Lung (tissue), 12 donors: Measurements from ENCODE around the gene EIF4G1. TPM values are rescaled to one million over a fixed set of nuclear protein-coding genes. Genes with fewer than 3 reads are reported as not detected.

Experiments
- ATAC-seq: fragments of 200-7000 bp; cut with Tn5 transposase; one replicate; pipeline ENCODE4 v1.9.1; 2020; ENCODE audit warnings: moderate number of reproducible peaks; ENCODE audit not compliant: insufficient read depth, low FRiP score
- DNase-seq, 3 donors: peaks; one replicate each; pipeline ENCODE4 v3.0.0-alpha.2; 2013 to 2017
- H3K27ac ChIP-seq, 2 donors: one replicate each; pipeline ENCODE4 v1.5.1; 2013; ENCODE audit warnings: mild to moderate bottlenecking in 2 of 2, moderate library complexity in 2 of 2, control low read depth in 1 of 2, inconsistent platforms in 1 of 2, low read depth in 1 of 2, low read length in 1 of 2
- H3K27me3 ChIP-seq, 3 donors: one replicate each; pipeline ENCODE4 v1.5.1; 2013; ENCODE audit warnings: low read length in 2 of 3; ENCODE audit not compliant: control insufficient read depth in 3 of 3, insufficient read depth in 3 of 3
- H3K36me3 ChIP-seq, 4 donors: one replicate each; pipeline ENCODE4 v1.5.1; 2013; ENCODE audit warnings: low read length in 4 of 4, mild to moderate bottlenecking in 1 of 4, moderate library complexity in 1 of 4; ENCODE audit not compliant: control insufficient read depth in 4 of 4, insufficient read depth in 4 of 4
- H3K4me1 ChIP-seq, 5 donors: one replicate each; pipeline ENCODE4 v1.5.1; 2013; ENCODE audit warnings: low read length in 5 of 5, mild to moderate bottlenecking in 2 of 5, moderate library complexity in 1 of 5; ENCODE audit not compliant: control insufficient read depth in 5 of 5, insufficient read depth in 5 of 5
- H3K4me3 ChIP-seq: one replicate; pipeline ENCODE4 v1.5.1; 2013; ENCODE audit warnings: mild to moderate bottlenecking, control low read depth, moderate library complexity
- H3K9ac ChIP-seq, 2 donors: one replicate each; pipeline ENCODE4 v1.5.1; 2013; ENCODE audit warnings: low read length in 2 of 2, control low read depth in 1 of 2; ENCODE audit not compliant: insufficient read depth in 1 of 2
- H3K9me3 ChIP-seq, 4 donors: one replicate each; pipeline ENCODE4 v1.5.1; 2013; ENCODE audit warnings: low read length in 3 of 4, mild to moderate bottlenecking in 1 of 4, moderate library complexity in 1 of 4; ENCODE audit not compliant: control insufficient read depth in 4 of 4, insufficient read depth in 3 of 4
- CTCF ChIP-seq: IDR thresholded peaks from 2 replicates; pipeline ENCODE4 v1.5.1; 2012; ENCODE audit warnings: mild to moderate bottlenecking; ENCODE audit errors: control extremely low read depth, extremely low read depth
- WGBS, 2 donors: extraction: QIAGEN DNeasy Blood & Tissue Kit; methylation state at CpG; one replicate each; pipeline ENCODE4 v1.1.7; 2013; 5-methylcytosine and 5-hydroxymethylcytosine counted together
- polyA plus RNA-seq, 2 donors: library from polyadenylated mRNA; stranded (reverse); fragments of 200-250 nt; gene quantifications; one replicate each; pipeline ENCODE4 v1.2.1, GENCODE V29; 2013
- total RNA-seq, 2 donors: library from RNA; depleted of rRNA in 1 of 2; stranded (reverse); fragments of >200 nt in 1 of 2; gene quantifications; one replicate each; pipeline ENCODE4 v1.2.1, GENCODE V29; 2014 to 2021
- donor health status: control.
- donor health status: control.
- donor health status: Bipolar disorder and iron deficiency.
- donor health status: healthy.
- donor health status: DM: yes; HTN: yes; CAD: no.

The EIF4G1 gene
- total and polyA plus RNA-seq, 4 donors: 201 to 419 (median 226) TPM

- no peaks in the 10 kb centered on the region for H3K27me3 ChIP-seq
- DNase-seq (no peak), ATAC-seq (no peak)
- H3K36me3 ChIP-seq: peaks cover 4 to 27% (median 9%) of the 10 kb centered on the region in 4 donors
- peaks cover 3 to 30% (median 22%) of the 10 kb centered on the region in 5 donors for H3K4me1 ChIP-seq
- peak overlapping the region in 1 of 2 donors; percentile 19 for H3K9ac ChIP-seq
- no peaks in the 10 kb centered on the region for H3K9me3 ChIP-seq
- WGBS, 2 donors: 42 to 64% methylated on average over 16 of the region's 16 CpGs
- peak overlapping the region; percentile 98 to 99 for H3K27ac ChIP-seq
- H3K4me3 ChIP-seq: peak overlapping the region; percentile 94
- no peak for TF ChIP-seq CTCF
These were observed 1.7 kb downstream of the EIF4G1 start for GRCh38 chr3:184315871-184316661.

- H3K27me3 ChIP-seq: no peaks in the 10 kb centered on the region
- no peak overlapping the region for H3K4me3 ChIP-seq
- DNase-seq: no peak
- peaks cover 3 to 30% (median 22%) of the 10 kb centered on the region in 5 donors for H3K4me1 ChIP-seq
- peak overlapping the region in 1 of 2 donors; percentile 14 for H3K27ac ChIP-seq
- 81 to 85% methylated on average over 7 of the region's 7 CpGs for WGBS, 2 donors
- no peak overlapping the region for H3K9ac ChIP-seq
- peaks cover 11 to 35% (median 16%) of the 10 kb centered on the region in 4 donors for H3K36me3 ChIP-seq
- no peak for ATAC-seq
- H3K9me3 ChIP-seq: no peaks in the 10 kb centered on the region
- TF ChIP-seq CTCF: no peak
These were observed 2.4 kb downstream of the EIF4G1 start for GRCh38 chr3:184316792-184317191.

DNA sequence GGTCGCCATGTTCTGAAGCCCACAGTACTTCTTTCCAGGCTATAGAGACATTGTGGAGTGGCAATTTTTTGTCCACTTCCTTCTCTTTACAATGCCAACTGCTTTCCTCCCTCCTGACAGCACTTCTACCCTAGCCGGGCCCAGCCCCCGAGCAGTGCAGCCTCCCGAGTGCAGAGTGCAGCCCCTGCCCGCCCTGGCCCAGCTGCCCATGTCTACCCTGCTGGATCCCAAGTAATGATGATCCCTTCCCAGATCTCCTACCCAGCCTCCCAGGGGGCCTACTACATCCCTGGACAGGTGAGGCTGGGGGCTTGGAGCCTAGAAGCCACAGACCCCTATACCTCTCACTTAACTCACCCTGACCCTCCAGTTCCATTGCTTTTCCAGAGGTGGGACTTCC lies 2.8 kb downstream of the EIF4G1 start:
- ATAC-seq: no peak
- H3K27me3 ChIP-seq: no peaks in the 10 kb centered on the region
- no peak for DNase-seq
- peaks cover 3 to 30% (median 22%) of the 10 kb centered on the region in 5 donors for H3K4me1 ChIP-seq
- no peak overlapping the region for H3K27ac ChIP-seq
- H3K9ac ChIP-seq: no peak overlapping the region
- H3K4me3 ChIP-seq: no peak overlapping the region
- H3K9me3 ChIP-seq: no peaks in the 10 kb centered on the region
- TF ChIP-seq CTCF: no peak
- WGBS, 2 donors: 54 to 63% methylated on average over 5 of the region's 5 CpGs
- H3K36me3 ChIP-seq: peaks cover 15 to 37% (median 20%) of the 10 kb centered on the region in 4 donors
